Neural cell (in vitro differentiated cells): ENCODE results near the gene BICC1. TPM values are rescaled to one million over a fixed set of nuclear protein-coding genes. Genes with fewer than 3 reads are reported as not detected.

Source experiments
- H2AFZ ChIP-seq: fragments of 200-600, 300-800 bp; sonication (generic), shearing (Covaris generic); 2 replicates; pipeline ENCODE4 v1.6.0; 2014; ENCODE audit warnings: low read depth, mild to moderate bottlenecking, antibody characterized with exemption, low read length, moderate library complexity
- H3F3A ChIP-seq: fragments of 200-600 bp; shearing (Covaris generic); 2 replicates; pipeline ENCODE4 v1.6.1; 2016; ENCODE audit warnings: mild to moderate bottlenecking, moderate library complexity, mixed read lengths, antibody characterized with exemption, low read length; ENCODE audit not compliant: insufficient read depth, poor library complexity, severe bottlenecking
- H3K27ac ChIP-seq: fragments of 200-600, 300-800 bp; sonication (generic), shearing (Covaris generic); 2 replicates; pipeline ENCODE4 v1.5.1; 2014; ENCODE audit warnings: mild to moderate bottlenecking, low read length, moderate library complexity
- H3K27me3 ChIP-seq: fragments of 300-800, 200-600 bp; sonication (generic), shearing (Covaris generic); 2 replicates; pipeline ENCODE4 v1.6.0; 2014; ENCODE audit warnings: mild to moderate bottlenecking, low read depth, low read length, moderate library complexity; ENCODE audit not compliant: insufficient read depth
- H3K36me3 ChIP-seq: fragments of 300-800, 200-600 bp; sonication (generic), shearing (Covaris generic); 2 replicates; pipeline ENCODE4 v1.5.1; 2014; ENCODE audit warnings: mild to moderate bottlenecking, antibody characterized with exemption, low read length, moderate library complexity; ENCODE audit not compliant: insufficient read depth
- H3K4me2 ChIP-seq: fragments of 300-800, 200-600 bp; sonication (generic), shearing (Covaris generic); 2 replicates; pipeline ENCODE4 v1.6.0; 2014; ENCODE audit warnings: mild to moderate bottlenecking, low read length
- H3K4me3 ChIP-seq: fragments of 300-800, 200-600 bp; sonication (generic), shearing (Covaris generic); 2 replicates; pipeline ENCODE4 v1.5.1; 2014; ENCODE audit warnings: mild to moderate bottlenecking, low read length, moderate library complexity
- H3K79me2 ChIP-seq: fragments of 200-600 bp; shearing (Covaris generic); replicated peaks from 2 replicates; pipeline ENCODE4 v1.6.0; 2014; ENCODE audit warnings: mild to moderate bottlenecking, low read length, moderate library complexity; ENCODE audit not compliant: insufficient read depth
- H3K9ac ChIP-seq: fragments of 300-800, 200-600 bp; sonication (generic), shearing (Covaris generic); 2 replicates; pipeline ENCODE4 v1.6.1; 2016; ENCODE audit warnings: mild to moderate bottlenecking, low read length, mixed read lengths
- H3K9me2 ChIP-seq: fragments of 200-600 bp; shearing (Covaris generic); 2 replicates; pipeline ENCODE4 v1.6.1; 2016; ENCODE audit warnings: mild to moderate bottlenecking, low read length, mixed read lengths; ENCODE audit not compliant: insufficient read depth
- H3K9me3 ChIP-seq: fragments of 200-600, 300-800 bp; sonication (generic), shearing (Covaris generic); 2 replicates; pipeline ENCODE4 v1.6.1; 2016; ENCODE audit warnings: mild to moderate bottlenecking, mixed run types, low read length, moderate library complexity, mixed read lengths
- H4K20me1 ChIP-seq: fragments of 200-600 bp; shearing (Covaris generic); 2 replicates; pipeline ENCODE4 v1.6.1; 2016; ENCODE audit warnings: mild to moderate bottlenecking, mixed run types; ENCODE audit not compliant: insufficient read depth
- EP300 ChIP-seq: fragments of 450-650 bp; conservative IDR thresholded peaks from 2 replicates; pipeline ENCODE4 v1.6.1; 2014; ENCODE audit warnings: antibody characterized with exemption, mild to moderate bottlenecking, moderate library complexity; ENCODE audit not compliant: poor library complexity, severe bottlenecking
- EZH2 ChIP-seq: fragments of 200-600, 300-800 bp; shearing (Covaris generic), sonication (generic); IDR thresholded peaks from 2 replicates; pipeline ENCODE4 v1.6.1; 2014; ENCODE audit warnings: antibody characterized with exemption, low read length, borderline replicate concordance, mild to moderate bottlenecking; ENCODE audit not compliant: insufficient read depth, poor library complexity, severe bottlenecking
- MXI1 ChIP-seq: fragments of 450-650 bp; conservative IDR thresholded peaks from 2 replicates; pipeline ENCODE4 v1.6.1; 2014; ENCODE audit warnings: antibody characterized with exemption, mild to moderate bottlenecking; ENCODE audit not compliant: poor library complexity, severe bottlenecking
- POLR2AphosphoS5 ChIP-seq: IDR thresholded peaks from 2 replicates; pipeline ENCODE4 v1.6.1; 2012
- RAD21 ChIP-seq: fragments of 450-650 bp; conservative IDR thresholded peaks from 2 replicates; pipeline ENCODE4 v1.6.1; 2014; ENCODE audit warnings: antibody characterized with exemption, mild to moderate bottlenecking, moderate library complexity
- SMC3 ChIP-seq: fragments of 450-650 bp; conservative IDR thresholded peaks from 2 replicates; pipeline ENCODE4 v1.6.1; 2014; ENCODE audit warnings: antibody characterized with exemption, mild to moderate bottlenecking, moderate library complexity; ENCODE audit not compliant: poor library complexity
- TAF1 ChIP-seq: IDR thresholded peaks from 2 replicates; pipeline ENCODE4 v1.6.1; 2012; ENCODE audit warnings: low read depth
- polyA plus RNA-seq: library from polyadenylated mRNA; depleted of rRNA; stranded (reverse); fragments of >200 nt; gene quantifications from 2 replicates; pipeline ENCODE4 v1.2.3, GENCODE V29; 2014
- TF ChIP-seq, protein P1 (sequence below): IDR thresholded peaks from 2 replicates; pipeline ENCODE4 v1.6.1; 2012; ENCODE audit warnings: borderline replicate concordance
- TF ChIP-seq, protein P2 (sequence below): fragments of 450-650 bp; IDR thresholded peaks from 2 replicates; pipeline ENCODE4 v1.5.1; 2014; ENCODE audit warnings: antibody characterized with exemption, mild to moderate bottlenecking, moderate library complexity; ENCODE audit not compliant: poor library complexity, severe bottlenecking

BICC1 gene
- polyA plus RNA-seq, 1 donor from 2014 or later = 7.6 TPM

DNA sequence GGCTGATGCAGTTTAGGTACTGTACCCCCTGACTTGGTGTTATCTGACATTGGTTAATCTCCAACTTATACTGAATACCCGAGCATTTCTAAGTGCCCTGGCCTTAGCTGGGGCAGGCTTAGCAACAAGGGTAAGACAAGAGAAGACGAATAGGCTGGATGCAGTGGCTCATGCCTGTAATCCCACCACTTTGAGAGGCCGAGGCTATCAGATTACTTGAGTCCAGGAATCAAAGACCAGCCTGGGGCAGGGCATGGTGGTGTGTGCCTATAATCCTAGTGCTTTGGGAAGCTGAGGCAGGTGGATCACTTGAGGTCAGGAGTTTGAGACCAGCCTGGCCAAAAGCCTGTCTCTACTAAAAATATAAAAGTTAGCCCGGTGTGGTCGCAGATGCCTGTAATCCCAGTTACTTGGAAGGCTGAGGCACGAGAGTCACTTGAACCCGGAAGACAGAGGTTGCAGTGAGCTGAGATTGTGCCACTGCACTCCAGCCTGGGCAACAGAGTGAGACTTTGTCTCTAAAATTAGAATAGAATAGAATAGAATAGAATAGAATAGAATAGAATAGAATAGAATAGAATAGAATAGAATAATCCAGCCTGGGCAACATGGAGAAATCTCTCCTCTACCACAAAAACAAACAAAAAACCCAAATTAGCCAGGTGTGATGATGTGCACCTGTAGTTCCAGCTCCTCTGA is 108.9 kb downstream of the BICC1 start:
- no peaks in the 10 kb centered on the region for H4K20me1 ChIP-seq
- no peak overlapping the region for H3K4me3 ChIP-seq
- H3K9ac ChIP-seq = no peak overlapping the region
- H3K36me3 ChIP-seq = no peaks in the 10 kb centered on the region
- TF ChIP-seq MXI1 (no peak), SMC3 (no peak), TAF1 (no peak), RAD21 (no peak), EP300 (no peak), POLR2AphosphoS5 (no peak), EZH2 (no peak)
- TF ChIP-seq, protein P1, sequence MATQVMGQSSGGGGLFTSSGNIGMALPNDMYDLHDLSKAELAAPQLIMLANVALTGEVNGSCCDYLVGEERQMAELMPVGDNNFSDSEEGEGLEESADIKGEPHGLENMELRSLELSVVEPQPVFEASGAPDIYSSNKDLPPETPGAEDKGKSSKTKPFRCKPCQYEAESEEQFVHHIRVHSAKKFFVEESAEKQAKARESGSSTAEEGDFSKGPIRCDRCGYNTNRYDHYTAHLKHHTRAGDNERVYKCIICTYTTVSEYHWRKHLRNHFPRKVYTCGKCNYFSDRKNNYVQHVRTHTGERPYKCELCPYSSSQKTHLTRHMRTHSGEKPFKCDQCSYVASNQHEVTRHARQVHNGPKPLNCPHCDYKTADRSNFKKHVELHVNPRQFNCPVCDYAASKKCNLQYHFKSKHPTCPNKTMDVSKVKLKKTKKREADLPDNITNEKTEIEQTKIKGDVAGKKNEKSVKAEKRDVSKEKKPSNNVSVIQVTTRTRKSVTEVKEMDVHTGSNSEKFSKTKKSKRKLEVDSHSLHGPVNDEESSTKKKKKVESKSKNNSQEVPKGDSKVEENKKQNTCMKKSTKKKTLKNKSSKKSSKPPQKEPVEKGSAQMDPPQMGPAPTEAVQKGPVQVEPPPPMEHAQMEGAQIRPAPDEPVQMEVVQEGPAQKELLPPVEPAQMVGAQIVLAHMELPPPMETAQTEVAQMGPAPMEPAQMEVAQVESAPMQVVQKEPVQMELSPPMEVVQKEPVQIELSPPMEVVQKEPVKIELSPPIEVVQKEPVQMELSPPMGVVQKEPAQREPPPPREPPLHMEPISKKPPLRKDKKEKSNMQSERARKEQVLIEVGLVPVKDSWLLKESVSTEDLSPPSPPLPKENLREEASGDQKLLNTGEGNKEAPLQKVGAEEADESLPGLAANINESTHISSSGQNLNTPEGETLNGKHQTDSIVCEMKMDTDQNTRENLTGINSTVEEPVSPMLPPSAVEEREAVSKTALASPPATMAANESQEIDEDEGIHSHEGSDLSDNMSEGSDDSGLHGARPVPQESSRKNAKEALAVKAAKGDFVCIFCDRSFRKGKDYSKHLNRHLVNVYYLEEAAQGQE = no peak
- TF ChIP-seq, protein P2, sequence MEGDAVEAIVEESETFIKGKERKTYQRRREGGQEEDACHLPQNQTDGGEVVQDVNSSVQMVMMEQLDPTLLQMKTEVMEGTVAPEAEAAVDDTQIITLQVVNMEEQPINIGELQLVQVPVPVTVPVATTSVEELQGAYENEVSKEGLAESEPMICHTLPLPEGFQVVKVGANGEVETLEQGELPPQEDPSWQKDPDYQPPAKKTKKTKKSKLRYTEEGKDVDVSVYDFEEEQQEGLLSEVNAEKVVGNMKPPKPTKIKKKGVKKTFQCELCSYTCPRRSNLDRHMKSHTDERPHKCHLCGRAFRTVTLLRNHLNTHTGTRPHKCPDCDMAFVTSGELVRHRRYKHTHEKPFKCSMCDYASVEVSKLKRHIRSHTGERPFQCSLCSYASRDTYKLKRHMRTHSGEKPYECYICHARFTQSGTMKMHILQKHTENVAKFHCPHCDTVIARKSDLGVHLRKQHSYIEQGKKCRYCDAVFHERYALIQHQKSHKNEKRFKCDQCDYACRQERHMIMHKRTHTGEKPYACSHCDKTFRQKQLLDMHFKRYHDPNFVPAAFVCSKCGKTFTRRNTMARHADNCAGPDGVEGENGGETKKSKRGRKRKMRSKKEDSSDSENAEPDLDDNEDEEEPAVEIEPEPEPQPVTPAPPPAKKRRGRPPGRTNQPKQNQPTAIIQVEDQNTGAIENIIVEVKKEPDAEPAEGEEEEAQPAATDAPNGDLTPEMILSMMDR = no peak
- no peak overlapping the region for H2AFZ ChIP-seq
- H3K79me2 ChIP-seq = no peaks in the 10 kb centered on the region
- H3K9me2 ChIP-seq = no peaks in the 10 kb centered on the region
- no peaks in the 10 kb centered on the region for H3K9me3 ChIP-seq
- H3K4me2 ChIP-seq = no peak overlapping the region
- H3K27ac ChIP-seq = no peak overlapping the region
- no peaks in the 10 kb centered on the region for H3F3A ChIP-seq
- no peaks in the 10 kb centered on the region for H3K27me3 ChIP-seq

DNA sequence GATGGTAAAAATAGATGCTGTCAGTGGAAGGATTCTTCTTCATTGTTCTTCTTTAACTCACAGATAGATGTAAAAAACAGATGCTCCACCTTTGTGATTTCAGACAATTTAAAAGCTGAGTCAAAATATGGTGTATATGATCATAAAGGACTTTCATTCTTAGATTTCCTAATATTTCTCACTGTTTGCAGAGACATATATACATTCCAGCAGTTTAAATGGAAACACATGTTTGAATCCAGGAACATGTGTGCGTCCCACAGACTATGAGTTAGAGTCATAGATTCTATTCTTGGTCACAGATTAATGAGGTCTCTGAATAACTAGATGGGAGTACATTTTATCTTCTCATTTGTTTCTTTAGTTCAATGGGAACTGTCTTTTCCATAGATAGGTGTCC is 109.6 kb downstream of the BICC1 start:
- no peaks in the 10 kb centered on the region for H3K27me3 ChIP-seq
- no peak for TF ChIP-seq TAF1
- TF ChIP-seq RAD21 = no peak
- no peak for TF ChIP-seq EZH2
- TF ChIP-seq, protein P2 = no peak
- TF ChIP-seq MXI1 = no peak
- TF ChIP-seq, protein P1 = no peak
- TF ChIP-seq EP300 = no peak
- TF ChIP-seq SMC3 = no peak
- TF ChIP-seq POLR2AphosphoS5 = no peak
- no peaks in the 10 kb centered on the region for H3K79me2 ChIP-seq
- no peak overlapping the region for H2AFZ ChIP-seq
- H3K9me3 ChIP-seq = no peaks in the 10 kb centered on the region
- no peaks in the 10 kb centered on the region for H3K36me3 ChIP-seq
- no peak overlapping the region for H3K4me2 ChIP-seq
- no peaks in the 10 kb centered on the region for H3F3A ChIP-seq
- no peak overlapping the region for H3K27ac ChIP-seq
- H3K9ac ChIP-seq = no peak overlapping the region
- H4K20me1 ChIP-seq = no peaks in the 10 kb centered on the region
- H3K4me3 ChIP-seq = no peak overlapping the region
- H3K9me2 ChIP-seq = no peaks in the 10 kb centered on the region
